Measurements from ENCODE around the gene CASQ2. TPM values are rescaled to one million over a fixed set of nuclear protein-coding genes. Genes with fewer than 3 reads are reported as not detected.

Gene CASQ2
- total RNA-seq, 1 experiment from 2014 or later: not detected

GRCh38 chr1:115767403-115767802 lies 1.1 kb downstream of the CASQ2 start:
- ChIA-PET CTCF (no interaction called here), POLR2A (no interaction called here), RAD21 (ENCODE audit: low non-redundant PET in 1 of 2, low total read pairs in 2 of 2, uncharacterized antibody in 2 of 2, unreplicated experiment in 2 of 2) (no interaction called here)
- intact Hi-C loops (cut with micrococcal nuclease): no loop called here
- Histone ChIP-seq H4K20me1 (ENCODE audit: insufficient read depth) (no peaks in the 10 kb centered on the region), H2AFZ (ENCODE audit: low read depth, low read length, poor library complexity, severe bottlenecking) (no peak overlapping the region), H3K9me2 (ENCODE audit: insufficient read depth) (no peaks in the 10 kb centered on the region), H3K9me3 (ENCODE audit: control insufficient read depth in 1 of 2, insufficient read depth in 1 of 2, low read depth in 1 of 2, low read length in 2 of 2) (no peaks in the 10 kb centered on the region), H3K27me3 (ENCODE audit: insufficient read depth, low read length) (no peaks in the 10 kb centered on the region), H3K79me2 (ENCODE audit: insufficient read depth, low read length) (no peaks in the 10 kb centered on the region), H3K27ac (ENCODE audit: low read depth, low read length) (no peak overlapping the region), H3K4me3 (replicated peaks in 1 of 2; ENCODE audit: low read depth in 1 of 2, low read length in 2 of 2) (no peak overlapping the region), H3K4me2 (ENCODE audit: low read length) (no peak overlapping the region), H3K4me1 (ENCODE audit: control insufficient read depth in 1 of 2, insufficient read depth in 2 of 2, low read length in 2 of 2) (peaks cover 5 to 17% of the 10 kb centered on the region in 2 experiments; a peak in 3 of 4 replicates), H3K36me3 (ENCODE audit: control insufficient read depth in 1 of 2, insufficient read depth in 2 of 2, low read length in 2 of 2) (no peaks in the 10 kb centered on the region), H3K9ac (ENCODE audit: low read length) (no peak overlapping the region)
- no peak for TF ChIP-seq EZH2phosphoT487 (IDR thresholded peaks at IDR 0.05; ENCODE audit: borderline replicate concordance)
- TF ChIP-seq, protein P1, sequence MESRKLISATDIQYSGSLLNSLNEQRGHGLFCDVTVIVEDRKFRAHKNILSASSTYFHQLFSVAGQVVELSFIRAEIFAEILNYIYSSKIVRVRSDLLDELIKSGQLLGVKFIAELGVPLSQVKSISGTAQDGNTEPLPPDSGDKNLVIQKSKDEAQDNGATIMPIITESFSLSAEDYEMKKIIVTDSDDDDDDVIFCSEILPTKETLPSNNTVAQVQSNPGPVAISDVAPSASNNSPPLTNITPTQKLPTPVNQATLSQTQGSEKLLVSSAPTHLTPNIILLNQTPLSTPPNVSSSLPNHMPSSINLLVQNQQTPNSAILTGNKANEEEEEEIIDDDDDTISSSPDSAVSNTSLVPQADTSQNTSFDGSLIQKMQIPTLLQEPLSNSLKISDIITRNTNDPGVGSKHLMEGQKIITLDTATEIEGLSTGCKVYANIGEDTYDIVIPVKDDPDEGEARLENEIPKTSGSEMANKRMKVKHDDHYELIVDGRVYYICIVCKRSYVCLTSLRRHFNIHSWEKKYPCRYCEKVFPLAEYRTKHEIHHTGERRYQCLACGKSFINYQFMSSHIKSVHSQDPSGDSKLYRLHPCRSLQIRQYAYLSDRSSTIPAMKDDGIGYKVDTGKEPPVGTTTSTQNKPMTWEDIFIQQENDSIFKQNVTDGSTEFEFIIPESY (IDR thresholded peaks at IDR 0.05; ENCODE audit: extremely low read depth, insufficient replicate concordance, low read length): no peak
- no peak for TF ChIP-seq TCF7L2 (IDR thresholded peaks at IDR 0.05; ENCODE audit: borderline replicate concordance, extremely low read depth, insufficient read depth, insufficient read length)
- no peak for TF ChIP-seq ZFX (IDR thresholded peaks at IDR 0.05)
- TF ChIP-seq, protein P2, sequence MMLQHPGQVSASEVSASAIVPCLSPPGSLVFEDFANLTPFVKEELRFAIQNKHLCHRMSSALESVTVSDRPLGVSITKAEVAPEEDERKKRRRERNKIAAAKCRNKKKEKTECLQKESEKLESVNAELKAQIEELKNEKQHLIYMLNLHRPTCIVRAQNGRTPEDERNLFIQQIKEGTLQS (IDR thresholded peaks at IDR 0.05): no peak
- TF ChIP-seq EGR1 (IDR thresholded peaks at IDR 0.05; ENCODE audit: low read depth): no peak
- TF ChIP-seq, protein P3, sequence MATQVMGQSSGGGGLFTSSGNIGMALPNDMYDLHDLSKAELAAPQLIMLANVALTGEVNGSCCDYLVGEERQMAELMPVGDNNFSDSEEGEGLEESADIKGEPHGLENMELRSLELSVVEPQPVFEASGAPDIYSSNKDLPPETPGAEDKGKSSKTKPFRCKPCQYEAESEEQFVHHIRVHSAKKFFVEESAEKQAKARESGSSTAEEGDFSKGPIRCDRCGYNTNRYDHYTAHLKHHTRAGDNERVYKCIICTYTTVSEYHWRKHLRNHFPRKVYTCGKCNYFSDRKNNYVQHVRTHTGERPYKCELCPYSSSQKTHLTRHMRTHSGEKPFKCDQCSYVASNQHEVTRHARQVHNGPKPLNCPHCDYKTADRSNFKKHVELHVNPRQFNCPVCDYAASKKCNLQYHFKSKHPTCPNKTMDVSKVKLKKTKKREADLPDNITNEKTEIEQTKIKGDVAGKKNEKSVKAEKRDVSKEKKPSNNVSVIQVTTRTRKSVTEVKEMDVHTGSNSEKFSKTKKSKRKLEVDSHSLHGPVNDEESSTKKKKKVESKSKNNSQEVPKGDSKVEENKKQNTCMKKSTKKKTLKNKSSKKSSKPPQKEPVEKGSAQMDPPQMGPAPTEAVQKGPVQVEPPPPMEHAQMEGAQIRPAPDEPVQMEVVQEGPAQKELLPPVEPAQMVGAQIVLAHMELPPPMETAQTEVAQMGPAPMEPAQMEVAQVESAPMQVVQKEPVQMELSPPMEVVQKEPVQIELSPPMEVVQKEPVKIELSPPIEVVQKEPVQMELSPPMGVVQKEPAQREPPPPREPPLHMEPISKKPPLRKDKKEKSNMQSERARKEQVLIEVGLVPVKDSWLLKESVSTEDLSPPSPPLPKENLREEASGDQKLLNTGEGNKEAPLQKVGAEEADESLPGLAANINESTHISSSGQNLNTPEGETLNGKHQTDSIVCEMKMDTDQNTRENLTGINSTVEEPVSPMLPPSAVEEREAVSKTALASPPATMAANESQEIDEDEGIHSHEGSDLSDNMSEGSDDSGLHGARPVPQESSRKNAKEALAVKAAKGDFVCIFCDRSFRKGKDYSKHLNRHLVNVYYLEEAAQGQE (IDR thresholded peaks at IDR 0.05; ENCODE audit: low read depth): no peak
- TF ChIP-seq, protein P4, sequence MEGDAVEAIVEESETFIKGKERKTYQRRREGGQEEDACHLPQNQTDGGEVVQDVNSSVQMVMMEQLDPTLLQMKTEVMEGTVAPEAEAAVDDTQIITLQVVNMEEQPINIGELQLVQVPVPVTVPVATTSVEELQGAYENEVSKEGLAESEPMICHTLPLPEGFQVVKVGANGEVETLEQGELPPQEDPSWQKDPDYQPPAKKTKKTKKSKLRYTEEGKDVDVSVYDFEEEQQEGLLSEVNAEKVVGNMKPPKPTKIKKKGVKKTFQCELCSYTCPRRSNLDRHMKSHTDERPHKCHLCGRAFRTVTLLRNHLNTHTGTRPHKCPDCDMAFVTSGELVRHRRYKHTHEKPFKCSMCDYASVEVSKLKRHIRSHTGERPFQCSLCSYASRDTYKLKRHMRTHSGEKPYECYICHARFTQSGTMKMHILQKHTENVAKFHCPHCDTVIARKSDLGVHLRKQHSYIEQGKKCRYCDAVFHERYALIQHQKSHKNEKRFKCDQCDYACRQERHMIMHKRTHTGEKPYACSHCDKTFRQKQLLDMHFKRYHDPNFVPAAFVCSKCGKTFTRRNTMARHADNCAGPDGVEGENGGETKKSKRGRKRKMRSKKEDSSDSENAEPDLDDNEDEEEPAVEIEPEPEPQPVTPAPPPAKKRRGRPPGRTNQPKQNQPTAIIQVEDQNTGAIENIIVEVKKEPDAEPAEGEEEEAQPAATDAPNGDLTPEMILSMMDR (IDR thresholded peaks at IDR 0.05 in 2 of 3, conservative IDR thresholded peaks at IDR 0.05 in 1 of 3; ENCODE audit: borderline replicate concordance in 1 of 3, insufficient read depth in 1 of 3, low read depth in 2 of 3, low read length in 2 of 3): no peak
- TF ChIP-seq SRF (IDR thresholded peaks at IDR 0.05; ENCODE audit: low read depth): no peak
- TF ChIP-seq EZH2 (IDR thresholded peaks at IDR 0.05): no peak
- ATAC-seq: no peak
- BruUV-seq (replicated peaks): no TSS peak
- no peak for DNase-seq (ENCODE audit: low read depth, low spot score)
